Midbrain (tissue), 1 donor: ENCODE results near the gene PROSER3.

Experiments used
- DNase-seq: peaks from one replicate; lab custom pipeline; 2025; lab: John Stamatoyannopoulos, UW

Gene PROSER3

GRCh38 chr19:35757749-35758608 is at the start of gene PROSER3:
PROSER3 (plus strand) TSS chr19:35758176; CDS start chr19:35758216, 40 bp downstream.
- peak; percentile 99 for DNase-seq

DNA sequence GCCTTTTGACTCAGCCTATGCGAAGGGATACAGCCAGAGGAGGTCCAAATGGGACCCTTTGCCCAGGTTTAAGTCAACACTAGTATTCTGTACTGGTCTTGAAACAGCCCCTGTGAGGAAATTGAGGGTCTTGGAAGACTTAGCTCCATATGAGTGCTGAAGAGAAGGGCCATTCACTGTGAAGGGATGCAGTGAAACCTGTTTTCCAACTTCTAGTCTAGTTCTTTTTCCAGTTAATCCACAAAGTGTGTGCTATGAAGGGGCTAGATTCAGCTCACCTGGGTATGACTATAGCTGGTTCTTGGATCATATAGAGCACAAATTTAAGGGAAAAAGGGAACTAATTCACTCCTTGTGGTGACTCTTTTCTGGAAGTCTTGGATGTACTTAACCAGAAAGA is 49.6 kb upstream of the PROSER3 start:
- DNase-seq: no peak

- DNase-seq: no peak
Measured at GRCh38 chr19:35710784-35711723, 46.9 kb upstream of the PROSER3 start.

DNA sequence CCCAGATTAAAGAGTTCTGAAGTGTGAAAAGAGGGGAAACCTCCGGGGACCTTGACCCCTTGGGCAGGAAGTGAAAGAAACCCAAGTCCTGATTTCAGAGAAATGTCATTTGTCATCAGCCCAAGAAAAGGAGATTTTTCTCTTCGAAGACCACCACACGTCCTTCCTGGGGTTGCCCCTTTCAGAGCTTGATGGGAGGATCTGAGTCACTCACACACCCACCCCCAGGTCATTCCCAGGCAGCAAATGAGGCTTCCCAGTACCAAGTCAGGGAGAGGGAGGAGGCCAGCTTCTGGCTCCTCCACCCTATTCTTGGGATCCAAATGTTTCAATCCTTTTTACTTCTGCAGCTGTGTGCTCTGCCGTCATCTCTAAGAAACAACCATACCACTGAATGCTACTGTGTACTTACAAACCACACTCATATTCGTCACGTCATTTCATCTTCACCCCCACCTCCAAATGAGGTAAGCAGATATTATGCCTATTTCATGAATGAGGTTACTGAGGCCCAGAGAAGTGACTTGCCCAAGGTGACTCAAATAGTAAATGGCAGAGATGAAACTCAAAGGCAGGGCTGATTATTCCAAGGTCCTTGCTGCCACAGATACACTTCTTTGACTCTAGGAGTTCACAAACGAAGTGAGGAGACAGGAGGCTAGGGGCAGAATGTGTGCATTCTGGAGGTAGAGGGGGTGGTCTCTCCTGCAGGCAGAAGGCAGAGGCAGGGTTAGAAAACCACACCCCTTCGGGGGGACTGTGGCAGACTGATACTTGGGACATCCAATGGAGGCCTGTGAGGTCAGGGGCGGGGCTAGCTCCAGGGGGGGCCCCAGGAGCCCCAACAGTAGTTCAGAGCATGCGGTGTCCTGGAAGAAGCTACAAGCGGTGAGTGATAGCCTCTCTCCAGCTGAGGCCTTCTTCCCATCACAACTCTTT is 45.1 kb upstream of the PROSER3 start:
- DNase-seq: no peak

- DNase-seq: no peak
Measured at GRCh38 chr19:35713506-35713850, 44.5 kb upstream of the PROSER3 start.

- DNase-seq: no peak
Measured at GRCh38 chr19:35713904-35714495, 44.0 kb upstream of the PROSER3 start.

DNA sequence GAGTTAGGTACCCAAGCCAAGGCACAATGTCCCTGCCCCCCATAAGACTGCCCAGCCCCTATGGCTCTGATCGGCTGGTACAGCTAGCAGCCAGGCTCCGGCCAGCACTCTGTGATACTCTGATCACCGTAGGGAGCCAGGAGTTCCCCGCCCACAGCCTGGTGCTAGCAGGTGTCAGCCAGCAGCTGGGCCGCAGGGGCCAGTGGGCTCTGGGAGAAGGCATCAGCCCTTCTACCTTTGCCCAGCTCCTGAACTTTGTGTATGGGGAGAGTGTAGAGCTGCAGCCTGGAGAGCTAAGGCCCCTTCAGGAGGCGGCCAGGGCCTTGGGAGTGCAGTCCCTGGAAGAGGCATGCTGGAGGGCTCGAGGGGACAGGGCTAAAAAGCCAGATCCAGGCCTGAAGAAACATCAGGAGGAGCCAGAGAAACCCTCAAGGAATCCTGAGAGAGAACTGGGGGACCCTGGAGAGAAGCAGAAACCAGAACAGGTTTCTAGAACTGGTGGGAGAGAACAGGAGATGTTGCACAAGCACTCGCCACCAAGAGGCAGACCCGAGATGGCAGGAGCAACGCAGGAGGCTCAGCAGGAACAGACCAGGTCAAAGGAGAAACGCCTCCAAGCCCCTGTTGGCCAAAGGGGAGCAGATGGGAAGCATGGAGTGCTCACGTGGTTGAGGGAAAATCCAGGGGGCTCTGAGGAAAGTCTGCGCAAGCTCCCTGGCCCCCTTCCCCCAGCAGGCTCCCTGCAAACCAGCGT is 43.2 kb upstream of the PROSER3 start:
- DNase-seq: no peak

GRCh38 chr19:35715355-35715809 is 42.6 kb upstream of the PROSER3 start:
- DNase-seq: no peak

DNA sequence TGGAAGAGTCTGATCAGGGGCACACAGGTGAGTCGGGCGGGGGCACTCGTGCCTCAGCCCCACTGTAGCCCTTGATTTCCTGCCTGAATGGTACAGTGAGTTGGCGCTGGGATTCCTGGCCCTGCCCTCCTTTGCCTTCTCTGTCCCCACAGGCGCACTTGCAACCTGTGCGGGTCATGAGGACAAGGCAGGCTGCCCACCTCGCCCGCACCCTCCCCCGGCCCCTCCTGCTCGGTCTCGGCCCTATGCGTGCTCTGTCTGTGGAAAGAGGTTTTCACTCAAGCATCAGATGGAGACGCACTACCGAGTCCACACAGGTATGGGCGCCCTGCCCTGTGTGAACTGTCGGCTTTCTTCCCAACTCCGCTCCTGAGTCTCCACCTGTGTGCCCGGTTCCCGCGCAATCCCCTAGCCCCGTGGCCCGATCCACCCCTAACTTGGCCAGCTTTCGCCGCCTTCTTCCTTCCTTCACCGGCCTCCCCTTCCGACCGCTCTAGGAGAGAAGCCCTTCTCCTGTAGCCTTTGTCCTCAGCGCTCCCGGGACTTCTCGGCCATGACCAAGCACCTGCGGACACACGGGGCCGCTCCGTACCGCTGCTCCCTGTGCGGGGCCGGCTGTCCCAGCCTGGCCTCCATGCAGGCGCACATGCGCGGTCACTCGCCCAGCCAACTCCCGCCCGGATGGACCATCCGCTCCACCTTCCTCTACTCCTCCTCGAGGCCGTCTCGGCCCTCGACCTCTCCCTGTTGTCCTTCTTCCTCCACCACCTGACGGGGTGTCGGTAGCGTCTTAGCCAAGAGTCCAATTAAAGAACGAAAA is 41.8 kb upstream of the PROSER3 start:
- DNase-seq: peak; percentile 72

DNA sequence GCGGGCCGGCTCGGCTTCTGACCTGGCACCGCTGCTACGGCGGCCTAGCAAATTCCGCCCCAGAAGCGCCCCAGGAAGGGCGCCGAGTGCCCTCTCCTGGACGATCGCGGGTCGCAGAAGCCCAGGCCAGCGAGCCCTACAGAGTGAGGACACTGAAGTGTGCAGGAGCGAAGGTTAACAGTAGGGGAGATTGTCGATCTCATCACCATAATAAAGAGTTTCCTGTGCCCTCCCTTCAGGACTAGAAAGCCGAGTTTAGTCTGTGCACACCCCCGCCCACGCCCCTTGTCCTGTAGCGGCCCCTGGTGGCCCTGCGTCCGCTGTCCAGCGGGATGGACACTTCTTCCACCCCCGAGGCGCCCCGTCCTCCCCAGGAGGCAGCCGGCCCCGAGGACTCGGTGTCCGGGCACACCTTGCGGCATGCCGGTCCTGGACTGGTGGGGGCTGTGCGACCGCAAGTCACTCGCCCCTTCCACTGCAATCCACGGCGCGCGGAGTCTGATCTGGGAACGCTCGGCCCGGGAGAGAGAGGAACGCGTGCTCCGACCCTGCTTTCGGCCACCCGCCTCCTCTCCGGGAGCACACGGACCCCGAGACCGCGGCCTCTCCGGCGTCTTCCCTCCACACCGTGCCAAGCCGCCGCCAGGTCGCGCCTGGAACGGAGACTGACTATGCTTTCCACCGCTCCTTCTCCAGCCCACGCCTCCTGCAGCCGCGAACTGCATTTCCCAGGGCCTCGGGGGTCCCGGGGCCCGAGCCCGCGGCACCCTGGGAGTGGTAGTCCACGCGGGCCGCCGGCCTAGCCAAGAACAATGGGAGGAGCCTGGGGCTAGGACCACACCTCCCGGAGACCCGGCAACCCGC is 40.9 kb upstream of the PROSER3 start:
- DNase-seq: peak; percentile 95

DNA sequence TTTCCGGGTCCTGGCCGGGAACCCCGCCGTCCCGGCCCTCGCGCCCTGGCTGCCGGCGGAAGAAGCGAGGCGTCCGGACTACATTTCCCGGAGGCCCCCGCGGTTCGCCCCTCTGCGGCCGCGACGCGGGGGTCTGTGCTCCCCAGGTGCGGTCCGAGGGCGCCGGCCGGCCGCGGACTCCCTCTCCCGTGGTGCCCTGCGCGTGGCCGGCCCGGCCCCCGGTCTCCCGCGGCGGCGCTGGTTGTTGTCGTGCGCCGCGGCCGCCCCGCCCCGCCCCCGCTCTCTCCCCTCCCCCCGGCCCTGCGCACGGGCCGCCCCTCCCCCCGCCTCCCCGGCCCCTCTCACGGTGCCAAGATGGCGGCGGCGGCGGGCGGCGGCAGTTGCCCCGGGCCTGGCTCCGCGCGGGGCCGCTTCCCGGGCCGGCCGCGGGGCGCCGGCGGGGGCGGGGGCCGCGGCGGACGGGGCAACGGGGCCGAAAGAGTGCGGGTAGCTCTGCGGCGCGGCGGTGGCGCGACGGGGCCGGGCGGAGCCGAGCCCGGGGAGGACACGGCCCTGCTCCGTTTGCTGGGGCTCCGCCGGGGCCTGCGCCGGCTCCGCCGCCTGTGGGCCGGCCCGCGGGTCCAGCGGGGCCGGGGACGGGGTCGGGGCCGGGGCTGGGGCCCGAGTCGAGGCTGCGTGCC is 40.2 kb upstream of the PROSER3 start, which contains the start of gene KMT2B:
Gene KMT2B (plus strand): TSS at position 339 of the 680 bp plus-strand sequence. CDS start 16 bp downstream, at position 355.
- no peak for DNase-seq

DNA sequence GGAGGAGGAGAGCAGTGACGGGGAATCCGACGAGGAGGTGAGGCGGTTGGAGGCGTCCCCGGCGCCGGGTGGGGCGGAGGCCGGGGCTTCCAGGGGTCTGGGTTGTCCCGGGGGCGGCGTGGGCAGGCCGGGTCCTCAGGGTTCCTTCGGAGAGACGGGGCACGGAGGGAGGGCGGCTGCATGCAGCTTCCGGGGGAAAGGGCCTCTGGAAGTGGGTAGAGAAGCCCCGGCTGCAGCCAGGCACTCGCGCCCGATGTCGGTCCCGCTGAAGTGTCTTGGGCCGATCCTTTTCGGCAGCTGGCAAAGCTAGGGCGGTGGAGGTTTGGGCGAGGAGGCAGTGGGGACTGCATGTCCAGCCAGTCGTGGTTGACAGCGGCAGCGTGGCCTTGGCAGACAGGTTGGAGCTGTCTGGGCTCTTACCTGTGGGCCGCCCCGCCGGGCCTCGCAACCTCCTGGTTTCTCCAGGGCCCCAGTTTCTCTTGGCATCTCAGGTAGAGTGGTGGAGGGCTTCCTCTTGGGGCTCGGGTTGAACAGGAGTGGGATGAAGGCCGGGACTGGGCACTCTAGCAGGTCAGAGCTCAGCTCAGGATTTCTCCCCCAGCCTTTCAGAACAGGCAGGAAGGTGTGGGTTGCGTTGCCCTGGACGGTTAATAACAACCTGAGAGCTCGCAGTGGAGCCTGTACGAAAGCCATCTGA is 39.5 kb upstream of the PROSER3 start:
- DNase-seq: no peak

GRCh38 chr19:35719402-35720162 is 38.4 kb upstream of the PROSER3 start:
- no peak for DNase-seq

GRCh38 chr19:35720163-35720524 is 37.8 kb upstream of the PROSER3 start:
- DNase-seq: no peak

GRCh38 chr19:35720648-35721047 is 37.3 kb upstream of the PROSER3 start:
- DNase-seq: no peak

DNA sequence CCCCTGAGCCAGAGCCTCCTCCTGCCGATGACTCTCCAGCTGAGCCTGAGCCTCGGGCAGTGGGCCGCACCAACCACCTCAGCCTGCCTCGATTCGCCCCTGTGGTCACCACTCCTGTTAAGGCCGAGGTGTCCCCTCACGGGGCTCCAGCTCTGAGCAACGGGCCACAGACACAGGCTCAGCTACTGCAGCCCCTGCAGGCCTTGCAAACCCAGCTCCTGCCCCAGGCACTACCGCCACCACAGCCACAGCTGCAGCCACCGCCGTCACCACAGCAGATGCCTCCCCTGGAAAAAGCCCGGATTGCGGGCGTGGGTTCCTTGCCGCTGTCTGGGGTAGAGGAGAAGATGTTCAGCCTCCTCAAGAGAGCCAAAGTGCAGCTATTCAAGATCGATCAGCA is 36.6 kb upstream of the PROSER3 start:
- DNase-seq: no peak

- no peak for DNase-seq
Measured at GRCh38 chr19:35722461-35722860, 35.5 kb upstream of the PROSER3 start.
